OCI-LY1 (cell line): ENCODE data around the gene NWD2.

Source experiments
- H2AFZ ChIP-seq: fragments of 200-600 bp; sonication (generic), shearing (Covaris generic); 2 replicates; pipeline ENCODE4 v1.6.0; 2014; ENCODE audit warnings: antibody characterized with exemption, mild to moderate bottlenecking, low read length
- H3F3A ChIP-seq: fragments of 200-600 bp; sonication (generic), shearing (Covaris generic); 2 replicates; pipeline ENCODE4 v1.6.0; 2014; ENCODE audit warnings: mild to moderate bottlenecking, antibody characterized with exemption, low read length, moderate library complexity; ENCODE audit not compliant: insufficient read depth
- H3K27ac ChIP-seq: fragments of 200-600 bp; sonication (generic); 2 replicates; pipeline ENCODE4 v1.5.1; 2014; ENCODE audit warnings: low read length, mixed run types, mild to moderate bottlenecking, low read depth; ENCODE audit not compliant: poor library complexity, severe bottlenecking
- H3K27me3 ChIP-seq: fragments of 200-600 bp; sonication (generic); 2 replicates; pipeline ENCODE4 v1.6.0; 2014; ENCODE audit warnings: antibody characterized with exemption, mild to moderate bottlenecking, low read length, moderate library complexity; ENCODE audit not compliant: insufficient read depth
- H3K36me3 ChIP-seq: fragments of 200-600 bp; sonication (generic); 2 replicates; pipeline ENCODE4 v1.6.1; 2014; ENCODE audit warnings: mild to moderate bottlenecking, antibody characterized with exemption, low read length, moderate library complexity, mixed read lengths; ENCODE audit not compliant: insufficient read depth
- H3K4me1 ChIP-seq: fragments of 200-600 bp; sonication (generic); 2 replicates; pipeline ENCODE4 v1.5.1; 2014; ENCODE audit warnings: mild to moderate bottlenecking, low read length, moderate library complexity; ENCODE audit not compliant: insufficient read depth, severe bottlenecking
- H3K4me2 ChIP-seq: fragments of 200-600 bp; sonication (generic), shearing (Covaris generic); 2 replicates; pipeline ENCODE4 v1.6.1; 2014; ENCODE audit warnings: low read length
- H3K4me3 ChIP-seq: fragments of 200-600 bp; sonication (generic); 2 replicates; pipeline ENCODE4 v1.5.1; 2014; ENCODE audit warnings: low read length, low read depth, mild to moderate bottlenecking, mixed read lengths; ENCODE audit not compliant: poor library complexity, severe bottlenecking
- H3K79me2 ChIP-seq: fragments of 200-600 bp; shearing (Covaris generic); 2 replicates; pipeline ENCODE4 v1.6.1; 2016; ENCODE audit warnings: mixed run types, low read length, mixed read lengths; ENCODE audit not compliant: insufficient read depth
- H3K9ac ChIP-seq: fragments of 200-600 bp; sonication (generic), shearing (Covaris generic); 2 replicates; pipeline ENCODE4 v1.6.1; 2014; ENCODE audit warnings: mild to moderate bottlenecking, low read length, mixed read lengths
- H3K9me2 ChIP-seq: fragments of 200-600 bp; sonication (generic), shearing (Covaris generic); 2 replicates; pipeline ENCODE4 v1.6.1; 2014; ENCODE audit warnings: low read depth, mild to moderate bottlenecking, low read length, mixed read lengths
- H3K9me3 ChIP-seq: fragments of 200-600 bp; shearing (Covaris generic); 2 replicates; pipeline ENCODE4 v1.6.1; 2014; ENCODE audit warnings: low read length, mixed read lengths
- H4K20me1 ChIP-seq: fragments of 200-600 bp; sonication (generic), shearing (Covaris generic); 2 replicates; pipeline ENCODE4 v1.6.0; 2016; ENCODE audit warnings: mild to moderate bottlenecking, low read length; ENCODE audit not compliant: insufficient read depth
- EZH2 ChIP-seq: fragments of 200-600 bp; sonication (generic), shearing (Covaris generic); IDR thresholded peaks from 2 replicates; pipeline ENCODE4 v1.8.0; 2017; ENCODE audit warnings: borderline replicate concordance, mixed run types, mild to moderate bottlenecking, antibody characterized with exemption, low read length, moderate library complexity, mixed read lengths
- TF ChIP-seq, protein P1 (sequence below): fragments of 200-600 bp; sonication (generic), shearing (Covaris generic); IDR thresholded peaks from 2 replicates; pipeline ENCODE4 v1.5.1; 2017; ENCODE audit warnings: mild to moderate bottlenecking, antibody characterized with exemption, low read length, moderate library complexity, mixed read lengths

The NWD2 gene

DNA sequence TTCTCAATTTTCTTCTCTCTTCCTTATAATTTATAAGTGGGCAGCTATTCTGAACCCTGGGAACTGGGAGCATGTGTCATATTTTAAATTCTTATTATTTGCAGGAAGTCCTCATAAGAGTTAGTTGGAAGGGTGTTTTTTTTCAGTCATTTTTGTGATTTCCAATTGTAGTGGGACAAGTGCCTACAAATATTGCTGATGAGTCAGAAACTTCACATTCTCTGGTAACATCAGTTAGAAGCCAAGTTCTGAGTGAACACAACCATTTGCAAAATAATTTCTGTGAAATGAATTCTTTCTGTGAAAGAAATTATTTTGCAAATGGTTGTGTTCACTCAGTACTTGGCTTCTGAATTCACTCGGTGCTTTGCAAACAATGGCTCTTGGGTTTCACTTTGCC lies 20.8 kb upstream of the NWD2 start:
- Histone ChIP-seq H4K20me1 (no peaks in the 10 kb centered on the region), H3K79me2 (no peaks in the 10 kb centered on the region), H3K9me3 (no peaks in the 10 kb centered on the region), H3K36me3 (no peaks in the 10 kb centered on the region), H3F3A (no peaks in the 10 kb centered on the region), H3K27ac (no peak overlapping the region), H3K27me3 (0 out of 2 replicates have a peak, but pooled peaks cover 4% of the 10 kb centered on the region), H3K4me1 (no peaks in the 10 kb centered on the region), H2AFZ (no peak overlapping the region), H3K4me3 (no peak overlapping the region), H3K9ac (no peak overlapping the region), H3K4me2 (no peak overlapping the region), H3K9me2 (no peaks in the 10 kb centered on the region)
- no peak for TF ChIP-seq EZH2
- TF ChIP-seq, protein P1, sequence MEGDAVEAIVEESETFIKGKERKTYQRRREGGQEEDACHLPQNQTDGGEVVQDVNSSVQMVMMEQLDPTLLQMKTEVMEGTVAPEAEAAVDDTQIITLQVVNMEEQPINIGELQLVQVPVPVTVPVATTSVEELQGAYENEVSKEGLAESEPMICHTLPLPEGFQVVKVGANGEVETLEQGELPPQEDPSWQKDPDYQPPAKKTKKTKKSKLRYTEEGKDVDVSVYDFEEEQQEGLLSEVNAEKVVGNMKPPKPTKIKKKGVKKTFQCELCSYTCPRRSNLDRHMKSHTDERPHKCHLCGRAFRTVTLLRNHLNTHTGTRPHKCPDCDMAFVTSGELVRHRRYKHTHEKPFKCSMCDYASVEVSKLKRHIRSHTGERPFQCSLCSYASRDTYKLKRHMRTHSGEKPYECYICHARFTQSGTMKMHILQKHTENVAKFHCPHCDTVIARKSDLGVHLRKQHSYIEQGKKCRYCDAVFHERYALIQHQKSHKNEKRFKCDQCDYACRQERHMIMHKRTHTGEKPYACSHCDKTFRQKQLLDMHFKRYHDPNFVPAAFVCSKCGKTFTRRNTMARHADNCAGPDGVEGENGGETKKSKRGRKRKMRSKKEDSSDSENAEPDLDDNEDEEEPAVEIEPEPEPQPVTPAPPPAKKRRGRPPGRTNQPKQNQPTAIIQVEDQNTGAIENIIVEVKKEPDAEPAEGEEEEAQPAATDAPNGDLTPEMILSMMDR = no peak

DNA sequence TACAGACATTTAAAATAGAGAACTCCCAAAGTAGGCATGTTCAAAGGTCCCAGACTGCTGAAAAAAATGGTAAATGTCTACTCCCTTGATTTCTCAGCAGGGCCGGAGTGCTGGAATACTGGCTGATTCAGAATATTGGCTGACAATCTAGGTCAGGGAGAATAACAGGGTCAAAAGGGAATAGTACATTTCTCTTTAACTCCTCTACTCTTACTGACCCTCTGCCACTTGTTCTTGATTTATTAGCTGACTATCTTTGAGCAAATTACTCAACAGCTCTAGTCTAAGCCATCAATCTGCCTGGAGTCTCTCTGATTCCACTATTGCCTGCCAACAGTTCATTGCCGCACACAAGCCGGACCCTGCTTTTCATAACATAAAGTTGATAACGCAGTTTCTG lies 19.7 kb upstream of the NWD2 start:
- Histone ChIP-seq H3K9ac (no peak overlapping the region), H4K20me1 (no peaks in the 10 kb centered on the region), H3K4me2 (no peak overlapping the region), H3K36me3 (no peaks in the 10 kb centered on the region), H3K27ac (no peak overlapping the region), H2AFZ (no peak overlapping the region), H3F3A (no peaks in the 10 kb centered on the region), H3K79me2 (no peaks in the 10 kb centered on the region), H3K4me3 (no peak overlapping the region), H3K4me1 (no peaks in the 10 kb centered on the region), H3K27me3 (0 out of 2 replicates have a peak, but pooled peaks cover 4% of the 10 kb centered on the region), H3K9me2 (no peaks in the 10 kb centered on the region), H3K9me3 (no peaks in the 10 kb centered on the region)
- TF ChIP-seq, protein P1 = no peak
- no peak for TF ChIP-seq EZH2

DNA sequence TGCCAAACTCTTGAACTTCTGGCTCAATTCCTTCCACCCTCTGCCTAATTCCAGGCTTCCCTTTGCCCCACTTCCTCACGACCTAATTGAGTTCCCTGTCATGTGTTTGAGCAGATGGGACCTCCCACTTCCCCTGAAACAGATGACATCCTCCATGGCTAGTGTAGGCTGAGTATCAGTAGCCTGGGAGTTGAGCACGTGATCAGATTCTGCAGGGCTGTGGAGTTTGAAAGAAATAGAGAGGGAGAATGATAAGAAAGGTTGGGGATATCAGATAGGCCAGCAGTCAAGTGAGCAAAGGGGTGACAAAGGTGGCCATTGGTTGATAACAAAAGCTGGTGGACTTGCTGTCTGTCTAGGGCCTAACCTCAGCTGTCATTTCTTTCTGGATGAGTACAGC lies 18.8 kb upstream of the NWD2 start:
- Histone ChIP-seq H3K36me3 (no peaks in the 10 kb centered on the region), H3K9ac (no peak overlapping the region), H3K9me3 (no peaks in the 10 kb centered on the region), H3K27ac (no peak overlapping the region), H3K27me3 (0 out of 2 replicates have a peak, but pooled peaks cover 4% of the 10 kb centered on the region), H3K9me2 (no peaks in the 10 kb centered on the region), H2AFZ (no peak overlapping the region), H3K4me2 (no peak overlapping the region), H3K79me2 (no peaks in the 10 kb centered on the region), H4K20me1 (no peaks in the 10 kb centered on the region), H3K4me1 (no peaks in the 10 kb centered on the region), H3K4me3 (no peak overlapping the region), H3F3A (no peaks in the 10 kb centered on the region)
- TF ChIP-seq EZH2 = no peak

DNA sequence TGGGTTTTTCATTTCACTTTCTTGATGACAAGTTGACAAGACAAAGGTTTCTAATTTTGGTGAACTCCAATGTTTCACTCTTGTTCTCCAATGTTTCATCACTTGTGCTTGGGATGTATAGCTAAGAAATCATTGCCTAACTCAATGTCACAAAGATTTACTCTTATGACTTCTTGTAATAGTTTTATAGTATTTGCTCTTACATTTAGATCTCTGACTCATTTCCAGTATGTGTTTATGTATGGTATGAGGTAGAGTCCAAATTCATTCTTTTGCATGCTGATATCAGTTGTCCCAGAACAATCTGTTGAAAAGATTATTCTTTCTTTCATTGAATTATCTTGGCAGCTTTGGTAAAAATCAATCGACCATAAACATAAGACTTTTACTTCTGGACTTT lies 12.2 kb upstream of the NWD2 start:
- no peaks in the 10 kb centered on the region for H3K4me1 ChIP-seq
- H2AFZ ChIP-seq = no peak overlapping the region

More for the DNA sequence above, 12.2 kb upstream of the NWD2 start:
- no peaks in the 10 kb centered on the region for H3K9me2 ChIP-seq
- no peak overlapping the region for H3K4me2 ChIP-seq
- no peaks in the 10 kb centered on the region for H3K9me3 ChIP-seq
- no peak overlapping the region for H3K9ac ChIP-seq
- H3F3A ChIP-seq = no peaks in the 10 kb centered on the region
- no peaks in the 10 kb centered on the region for H4K20me1 ChIP-seq
- no peaks in the 10 kb centered on the region for H3K27me3 ChIP-seq
- H3K4me3 ChIP-seq = no peak overlapping the region
- H3K36me3 ChIP-seq = no peaks in the 10 kb centered on the region
- no peaks in the 10 kb centered on the region for H3K79me2 ChIP-seq
- no peak overlapping the region for H3K27ac ChIP-seq
- TF ChIP-seq, protein P1 = no peak
- TF ChIP-seq EZH2 = no peak
